GM19467 (cell line): Measurements from ENCODE around the gene ABCC4.

Experiments used
- ATAC-seq: cut with Tn5 transposase; IDR thresholded peaks from one replicate; pipeline ENCODE4 v1.9.1; 2021; ENCODE audit warnings: mild to moderate bottlenecking, moderate library complexity; ENCODE audit not compliant: unreplicated experiment

ABCC4 gene

GRCh38 chr13:95124959-95125358 lies 176.3 kb downstream of the ABCC4 start:
- ATAC-seq = no peak

DNA sequence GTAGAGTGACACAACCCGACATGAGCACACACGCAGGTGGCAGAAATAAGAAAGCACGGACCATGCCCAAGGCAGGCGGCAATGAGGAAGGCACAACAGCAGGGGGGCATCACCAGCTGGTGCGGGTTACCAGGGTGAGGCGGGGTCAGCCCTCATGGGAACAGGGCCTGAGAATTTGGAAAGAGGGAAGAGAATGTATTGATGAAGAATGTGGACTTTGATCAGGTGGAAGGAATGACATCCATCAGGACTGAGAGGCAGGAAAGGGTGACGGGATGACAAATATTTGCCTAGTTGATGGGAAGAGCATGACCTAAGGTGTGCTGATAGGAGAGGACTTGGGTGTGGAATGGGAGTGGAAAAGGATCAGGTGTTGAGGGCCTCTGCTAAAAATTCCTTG lies 177.5 kb downstream of the ABCC4 start:
- no peak for ATAC-seq

DNA sequence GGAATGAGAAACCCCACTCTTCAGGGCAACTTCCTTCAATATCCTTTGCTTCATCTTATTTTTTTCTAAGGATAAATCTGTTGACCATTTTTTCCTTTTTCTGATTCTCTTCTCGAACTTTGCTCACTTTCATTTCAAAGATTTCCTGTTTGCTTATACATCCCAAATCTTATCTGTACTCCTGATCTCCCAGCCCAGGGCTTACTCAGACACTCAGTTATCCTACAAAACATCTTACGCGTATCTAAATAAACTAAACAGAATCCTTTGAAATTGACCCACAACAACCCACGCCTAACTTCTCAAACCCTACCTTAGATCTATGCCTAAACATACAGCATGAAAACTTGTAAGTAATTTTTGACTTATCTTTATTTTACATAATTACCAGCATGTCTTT lies 179.2 kb downstream of the ABCC4 start:
- ATAC-seq = no peak

GRCh38 chr13:95121516-95121915 lies 179.7 kb downstream of the ABCC4 start:
- ATAC-seq = no peak

DNA sequence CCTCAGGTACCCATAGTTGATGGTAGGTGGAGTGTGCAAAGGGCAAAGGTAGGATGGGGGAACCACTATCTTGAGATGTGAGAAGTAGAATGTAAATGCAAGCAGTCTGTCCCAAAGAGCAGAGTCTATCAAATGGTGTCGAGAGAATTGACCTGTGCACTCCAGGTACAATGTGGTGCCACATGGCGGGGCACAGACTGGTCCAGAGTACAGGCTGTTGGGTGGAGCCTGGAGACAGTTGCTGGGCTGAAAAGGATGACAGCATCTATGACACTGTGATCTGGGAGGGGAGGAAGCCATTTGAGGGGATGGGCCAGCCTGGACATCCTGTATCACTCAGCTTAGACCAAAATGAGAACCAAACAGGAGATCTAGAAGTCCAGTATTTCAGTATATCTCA lies 180.6 kb downstream of the ABCC4 start:
- no peak for ATAC-seq

- no peak for ATAC-seq
Observed at GRCh38 chr13:95118541-95119324, 182.5 kb downstream of the ABCC4 start.

GRCh38 chr13:95117092-95117491 lies 184.2 kb downstream of the ABCC4 start:
- no peak for ATAC-seq

DNA sequence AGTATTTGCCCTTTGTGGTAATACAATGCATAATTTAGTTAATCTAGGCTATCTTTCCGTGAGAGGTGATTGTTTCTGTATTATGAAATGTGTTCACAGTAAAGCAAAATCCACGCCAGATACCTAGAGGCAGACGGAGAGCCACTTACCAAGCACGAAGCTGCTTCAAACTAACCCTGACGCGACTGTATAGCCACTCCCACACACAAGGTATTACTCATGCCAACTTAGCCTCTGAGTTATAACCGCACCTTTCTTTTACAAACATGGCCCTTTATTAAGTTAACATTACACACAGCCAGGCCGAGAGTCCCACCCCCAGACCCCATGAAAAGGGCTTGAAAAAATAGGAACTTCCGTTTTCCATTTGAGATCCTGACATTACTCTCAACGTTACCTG lies 185.7 kb downstream of the ABCC4 start:
- no peak for ATAC-seq

DNA sequence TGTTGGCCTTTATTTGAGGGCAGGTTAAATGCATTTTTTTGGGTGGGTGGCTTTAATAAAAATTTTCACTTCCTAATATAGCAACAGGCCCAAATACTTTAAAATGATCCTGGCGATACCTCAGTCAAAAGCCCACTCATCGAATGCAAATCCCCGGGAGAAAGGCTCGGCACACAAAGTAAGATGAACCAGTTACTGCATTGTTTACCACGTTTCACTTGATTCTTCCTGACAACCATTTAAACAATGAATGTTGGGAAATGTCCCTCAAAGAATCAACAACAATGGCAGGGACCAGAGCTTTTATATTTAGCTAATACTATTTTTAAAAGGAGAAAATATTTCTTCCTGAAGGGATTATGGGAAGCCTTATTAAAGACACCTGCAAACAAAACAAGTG lies 187.7 kb downstream of the ABCC4 start:
- no peak for ATAC-seq

- no peak for ATAC-seq
Observed at GRCh38 chr13:95112883-95113282, 188.4 kb downstream of the ABCC4 start.

DNA sequence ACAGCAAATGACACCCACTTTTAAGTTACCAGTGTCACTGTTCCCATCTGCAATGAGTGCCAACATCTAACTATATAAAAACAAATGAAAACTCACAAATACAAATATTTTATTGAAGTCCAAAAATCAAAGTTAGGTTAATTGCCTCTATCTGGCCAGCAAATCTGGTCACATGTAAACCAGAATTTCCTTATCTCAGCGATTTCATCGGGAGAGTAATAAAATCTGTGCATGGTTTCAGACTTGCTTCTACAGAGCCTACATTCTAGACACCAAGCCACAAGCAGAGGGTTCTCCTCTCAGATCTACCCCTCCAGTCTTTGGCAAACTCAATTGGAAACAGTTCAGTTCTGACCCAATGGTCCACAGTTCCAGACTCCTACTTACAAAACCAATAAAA lies 189.6 kb downstream of the ABCC4 start:
- no peak for ATAC-seq

DNA sequence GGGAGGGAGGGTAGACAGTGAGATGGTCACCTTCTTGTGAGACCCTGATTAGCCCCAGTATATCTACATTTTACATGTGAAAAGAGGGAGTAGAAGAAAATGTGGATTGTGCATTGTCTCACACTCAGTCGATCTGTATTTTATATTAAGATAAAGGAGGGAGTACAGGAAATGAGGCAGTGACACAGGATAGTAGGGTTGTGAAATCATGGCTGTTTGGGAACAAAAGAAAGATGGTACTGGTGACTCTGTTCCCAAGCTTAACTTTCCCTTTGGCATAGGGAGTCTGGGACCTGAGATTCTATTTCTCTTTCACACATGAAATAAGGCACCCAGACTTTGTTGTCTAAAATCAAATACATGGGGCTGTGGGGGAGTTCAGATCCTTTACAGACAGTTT lies 194.7 kb downstream of the ABCC4 start:
- no peak for ATAC-seq

- ATAC-seq = no peak
Observed at GRCh38 chr13:95100525-95101433, 200.5 kb downstream of the ABCC4 start.

- no peak for ATAC-seq
Observed at GRCh38 chr13:95099541-95099940, 201.7 kb downstream of the ABCC4 start.

GRCh38 chr13:95098916-95099315 lies 202.3 kb downstream of the ABCC4 start:
- ATAC-seq = no peak

DNA sequence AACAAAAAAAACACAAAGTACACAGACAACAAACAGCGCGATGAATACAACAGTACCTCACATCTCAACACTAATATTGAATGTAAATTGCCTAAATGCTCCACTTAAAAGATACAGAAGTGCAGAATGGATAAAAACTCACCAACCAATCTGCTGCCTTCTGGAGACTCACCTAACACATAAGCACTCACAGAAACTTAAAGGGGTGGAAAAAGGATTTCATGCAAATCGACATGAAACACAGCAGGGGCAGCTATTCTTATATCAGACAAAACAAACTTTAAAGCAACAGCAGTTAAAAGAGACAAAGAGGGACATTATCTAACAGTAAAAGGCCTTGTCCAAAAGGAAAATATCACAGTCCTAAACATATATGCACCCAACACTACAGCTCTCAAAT lies 209.5 kb downstream of the ABCC4 start:
- ATAC-seq = no peak

- no peak for ATAC-seq
Observed at GRCh38 chr13:95087746-95088305, 213.4 kb downstream of the ABCC4 start.

DNA sequence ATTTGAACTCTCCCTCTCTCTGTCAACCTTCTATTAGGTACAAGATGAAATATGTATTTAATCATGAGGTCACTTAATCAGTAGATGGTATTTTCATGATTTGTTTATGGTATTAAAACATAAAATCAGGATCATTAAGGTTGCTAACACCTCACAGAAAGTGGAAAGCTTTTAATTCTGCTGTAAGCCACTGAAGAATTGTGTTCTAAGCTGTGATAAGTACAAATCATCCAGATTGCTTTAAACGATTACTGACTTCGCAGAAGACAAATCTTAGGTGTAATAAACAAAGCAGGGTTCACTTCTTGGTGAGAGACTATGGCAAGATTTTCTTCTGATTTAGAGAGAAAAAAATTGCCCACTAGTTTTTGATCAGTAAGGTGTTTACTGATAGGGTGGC lies 214.5 kb downstream of the ABCC4 start:
- ATAC-seq = no peak

DNA sequence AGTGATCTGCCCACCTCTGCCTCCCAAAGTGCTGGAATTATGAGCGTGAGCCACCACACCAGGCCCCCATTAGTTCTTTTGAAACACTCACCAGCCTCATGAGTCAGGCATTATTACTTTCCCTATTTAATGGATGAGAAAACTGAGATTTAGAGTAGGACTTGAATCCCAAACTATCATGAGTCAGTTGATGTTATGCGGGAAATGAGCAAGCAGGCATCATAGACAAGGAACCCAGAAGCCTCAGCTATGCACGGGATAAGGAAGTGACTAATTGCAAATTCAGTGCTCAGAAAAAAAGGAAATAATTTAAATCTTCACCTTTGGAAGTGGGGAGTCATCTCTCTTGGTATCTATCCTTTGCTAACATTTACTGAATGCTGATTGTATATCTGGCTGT lies 217.5 kb downstream of the ABCC4 start:
- no peak for ATAC-seq

GRCh38 chr13:95083066-95083465 lies 218.2 kb downstream of the ABCC4 start:
- ATAC-seq = no peak

DNA sequence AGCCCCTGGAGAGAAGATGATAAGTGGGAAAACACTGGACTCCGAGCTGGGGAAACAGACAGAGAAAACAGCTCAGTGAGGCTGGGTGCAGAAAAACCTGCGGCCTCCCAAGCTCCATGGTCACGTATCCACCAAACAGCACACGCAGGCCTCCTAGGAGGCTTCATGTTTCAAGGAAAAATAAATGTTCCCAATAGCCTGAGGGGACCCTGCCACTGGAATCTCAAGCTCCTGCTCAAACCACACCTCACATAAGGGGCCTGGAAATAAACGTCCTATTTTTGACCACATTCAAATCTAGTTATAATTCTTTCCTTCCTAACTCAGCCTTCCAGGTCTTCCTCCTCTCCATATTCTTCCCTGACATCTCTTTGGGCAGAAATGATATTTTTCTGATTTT lies 225.7 kb downstream of the ABCC4 start:
- no peak for ATAC-seq

DNA sequence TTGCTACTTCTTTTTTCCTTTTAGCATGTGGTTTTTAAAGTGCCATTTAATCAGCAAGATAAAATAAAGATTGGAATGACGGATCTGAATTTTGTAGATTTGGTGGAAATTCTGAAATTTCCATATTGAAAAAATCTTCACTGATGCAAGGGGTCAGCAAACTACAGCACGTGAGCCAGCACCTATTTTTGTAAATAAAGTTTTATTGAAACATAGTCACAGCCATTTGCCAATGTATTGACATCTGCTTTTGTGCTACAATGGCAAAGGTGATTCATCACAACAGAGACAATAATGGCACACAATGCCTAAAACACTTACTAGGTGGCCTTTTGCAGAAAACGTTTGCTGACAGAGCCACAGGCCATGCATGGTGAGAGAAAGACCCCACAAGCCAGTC lies 226.4 kb downstream of the ABCC4 start:
- no peak for ATAC-seq
